CD4-positive, alpha-beta T cell treated with Interleukin-10 for 1 hour (primary cell): ENCODE results near the gene PTPN20.
A peak's percentile ranks its signal among the peaks of the same experiment; 100 is the strongest.
"Not testable (repeated sequence)": the region's sequence is repeated elsewhere in the genome, so short reads cannot be mapped to it uniquely, and the experiment has no call there.

ENCODE experiments used
- DNase-seq: peaks from one replicate; pipeline ENCODE4 v3.0.0-alpha.2; 2020

The PTPN20 gene, protein sequence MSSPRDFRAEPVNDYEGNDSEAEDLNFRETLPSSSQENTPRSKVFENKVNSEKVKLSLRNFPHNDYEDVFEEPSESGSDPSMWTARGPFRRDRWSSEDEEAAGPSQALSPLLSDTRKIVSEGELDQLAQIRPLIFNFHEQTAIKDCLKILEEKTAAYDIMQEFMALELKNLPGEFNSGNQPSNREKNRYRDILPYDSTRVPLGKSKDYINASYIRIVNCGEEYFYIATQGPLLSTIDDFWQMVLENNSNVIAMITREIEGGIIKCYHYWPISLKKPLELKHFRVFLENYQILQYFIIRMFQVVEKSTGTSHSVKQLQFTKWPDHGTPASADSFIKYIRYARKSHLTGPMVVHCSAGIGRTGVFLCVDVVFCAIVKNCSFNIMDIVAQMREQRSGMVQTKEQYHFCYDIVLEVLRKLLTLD

DNA sequence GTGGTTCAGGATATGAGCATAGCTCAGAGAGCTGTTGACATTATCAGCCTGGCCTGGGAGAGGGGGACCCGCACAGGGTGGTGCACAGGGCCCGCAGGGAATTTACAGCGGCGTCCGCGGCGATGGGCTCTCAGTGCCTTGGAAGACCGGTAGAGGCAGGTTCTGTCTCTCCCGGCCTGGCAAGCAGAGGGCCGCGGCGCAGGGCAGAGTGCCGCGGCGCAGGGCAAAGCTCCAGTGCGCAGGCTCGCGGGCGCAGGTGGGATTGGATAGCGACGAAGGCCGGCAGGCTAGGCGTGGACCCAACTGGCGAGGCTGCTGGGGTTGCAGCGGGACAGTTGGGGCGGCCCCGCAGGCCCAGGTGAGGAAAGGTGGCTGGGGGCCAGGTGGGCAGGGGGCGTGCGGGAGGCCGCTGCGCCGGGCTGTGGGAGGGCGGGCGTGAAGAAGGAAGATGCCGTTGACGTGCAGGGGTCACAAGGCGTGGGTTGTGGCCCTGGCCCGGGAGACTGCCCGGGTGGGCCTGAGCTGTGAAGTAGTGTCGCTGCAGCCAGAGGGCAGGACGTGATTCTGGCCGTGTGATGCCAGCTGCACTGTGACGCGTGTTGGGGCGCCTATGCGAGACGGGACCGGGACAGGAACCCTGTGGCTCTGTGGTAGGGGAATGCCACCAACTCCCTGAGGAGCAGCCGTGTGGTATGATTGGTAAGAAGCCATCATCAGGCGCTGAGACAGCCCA, at the start of gene PTPN20:
Gene PTPN20 (plus strand): TSS at position 285 of the 733 bp plus-strand sequence. CDS start 21,072 bp downstream, outside the sequence.
- peak; percentile 26 for DNase-seq

DNA sequence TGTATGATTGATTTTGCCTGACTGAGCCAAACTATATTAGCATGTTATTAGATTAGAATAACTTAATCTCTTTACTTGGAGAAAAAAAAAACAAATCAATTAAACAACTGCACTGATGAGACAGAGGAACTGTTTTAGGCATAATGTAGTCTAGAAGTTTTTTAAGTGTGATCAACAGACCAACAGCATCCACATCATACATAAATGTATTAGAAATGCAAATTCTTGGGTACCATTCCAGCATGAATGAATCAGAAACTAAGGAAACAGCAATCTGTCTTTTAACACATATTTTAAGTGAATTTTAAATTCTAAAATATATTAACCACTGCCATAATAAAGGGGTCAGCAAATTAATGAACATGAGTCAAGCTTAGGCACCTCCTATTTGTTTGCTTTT, 41.5 kb upstream of the PTPN20 start:
- DNase-seq: not testable (repeated sequence)

DNA sequence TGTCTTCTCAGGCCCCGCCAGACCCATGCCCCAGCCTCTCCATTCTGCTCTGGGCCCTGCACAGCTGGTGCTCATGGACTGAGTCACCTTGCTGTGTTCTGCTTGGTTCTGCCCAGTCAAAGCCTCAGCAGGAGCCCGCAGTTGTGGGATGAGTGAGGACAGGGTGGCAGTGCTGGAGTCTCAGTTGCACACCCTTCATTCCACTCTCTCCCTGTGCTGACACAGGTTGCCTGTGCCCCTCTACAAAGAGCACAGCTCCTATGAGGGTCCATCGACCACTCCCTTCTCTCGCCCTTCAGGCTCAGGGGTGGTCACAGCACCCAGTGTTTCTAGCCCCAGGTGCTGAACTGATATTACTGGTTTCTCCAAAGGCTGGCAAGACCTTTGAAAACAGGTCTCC, 39.6 kb upstream of the PTPN20 start:
- not testable (repeated sequence) for DNase-seq

DNA sequence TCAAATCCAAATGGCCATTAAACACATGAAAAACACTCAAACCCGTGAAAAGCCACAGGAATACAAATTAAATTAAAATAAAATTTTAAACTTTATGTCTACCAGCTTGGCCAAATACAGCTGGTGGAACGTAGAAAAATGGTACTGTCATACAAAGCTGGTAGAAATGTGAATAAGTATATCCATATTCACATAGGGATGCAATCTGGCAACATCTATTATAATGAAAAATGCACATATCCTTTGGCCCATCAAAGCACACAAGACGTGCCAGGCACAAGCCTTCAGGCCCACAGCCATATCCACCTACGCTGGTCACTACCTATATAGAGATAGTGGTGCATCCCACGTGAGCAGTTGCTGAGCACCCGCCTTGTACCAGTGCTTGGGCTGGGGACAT, 35.9 kb upstream of the PTPN20 start:
- not testable (repeated sequence) for DNase-seq

DNA sequence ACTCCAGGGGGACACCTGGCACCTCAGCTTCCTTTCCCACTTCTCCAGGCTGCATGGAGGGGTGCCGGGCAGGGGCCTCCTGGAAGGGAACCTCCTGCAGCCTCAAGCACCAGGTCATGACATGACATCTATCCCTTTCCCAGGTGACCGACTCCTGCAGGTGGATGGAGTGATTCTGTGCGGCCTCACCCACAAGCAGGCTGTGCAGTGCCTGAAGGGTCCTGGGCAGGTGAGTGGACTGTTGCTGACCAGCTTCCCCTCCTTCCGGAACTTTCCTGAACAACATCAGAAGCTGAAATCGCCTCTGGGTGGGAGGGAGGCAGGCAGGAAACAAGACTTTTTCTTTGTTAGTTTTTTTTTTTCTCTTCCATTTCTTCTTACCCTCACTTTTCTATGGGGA, 34.5 kb upstream of the PTPN20 start:
- DNase-seq: not testable (repeated sequence)

DNA sequence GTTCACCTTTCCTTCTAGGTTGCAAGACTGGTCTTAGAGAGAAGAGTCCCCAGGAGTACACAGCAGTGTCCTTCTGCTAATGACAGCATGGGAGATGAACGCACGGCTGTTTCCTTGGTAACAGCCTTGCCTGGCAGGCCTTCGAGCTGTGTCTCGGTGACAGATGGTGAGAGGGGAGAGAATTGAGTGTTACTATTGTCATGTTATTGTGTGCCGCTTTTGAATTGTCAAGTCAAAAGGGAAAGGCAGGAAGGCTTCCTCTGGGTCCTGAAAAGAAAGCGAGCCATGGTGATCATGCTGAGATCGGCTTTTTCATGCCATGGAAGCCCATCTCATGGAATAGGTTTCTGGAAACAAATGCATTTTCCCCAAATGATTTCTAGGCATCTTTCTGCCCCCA, 32.5 kb upstream of the PTPN20 start:
- not testable (repeated sequence) for DNase-seq

DNA sequence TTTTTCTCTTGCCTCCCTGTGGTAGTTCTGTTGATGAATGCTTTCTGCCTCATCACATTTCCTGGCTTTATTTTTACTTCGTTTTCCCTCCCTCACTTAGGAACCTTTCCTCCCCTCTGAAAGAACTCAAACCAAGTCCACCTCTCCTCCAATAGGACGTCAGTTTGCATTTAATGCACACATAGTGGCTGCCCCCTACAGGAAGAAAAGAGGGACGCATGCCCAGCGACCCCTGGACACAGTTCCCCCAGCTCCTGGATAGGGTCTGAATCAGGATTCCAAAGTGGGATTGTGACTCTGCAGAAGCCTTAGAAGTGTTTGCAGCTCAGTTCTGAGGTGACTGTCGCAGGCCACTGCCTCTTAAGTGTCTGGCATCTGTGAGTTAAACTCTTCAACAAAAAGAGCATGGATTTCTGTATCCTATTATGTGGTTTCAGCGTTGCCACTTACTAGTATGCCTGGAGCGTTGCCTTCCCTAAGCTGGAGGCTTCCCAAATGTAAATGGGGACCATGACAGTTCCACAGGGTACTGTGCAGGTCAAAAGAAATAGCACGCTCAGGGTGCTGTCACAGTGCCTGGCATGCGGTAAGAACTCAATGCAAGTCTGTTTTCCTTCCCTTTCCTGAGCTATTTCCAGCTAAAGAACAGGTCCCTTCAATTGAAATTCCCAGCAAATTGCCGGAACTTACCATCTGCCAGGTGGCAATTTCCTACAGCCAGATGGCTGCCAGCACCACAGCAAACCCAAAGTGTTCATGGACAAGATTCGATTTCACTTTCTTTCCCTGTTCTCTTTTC, 20.2 kb upstream of the PTPN20 start:
- DNase-seq: not testable (repeated sequence)

DNA sequence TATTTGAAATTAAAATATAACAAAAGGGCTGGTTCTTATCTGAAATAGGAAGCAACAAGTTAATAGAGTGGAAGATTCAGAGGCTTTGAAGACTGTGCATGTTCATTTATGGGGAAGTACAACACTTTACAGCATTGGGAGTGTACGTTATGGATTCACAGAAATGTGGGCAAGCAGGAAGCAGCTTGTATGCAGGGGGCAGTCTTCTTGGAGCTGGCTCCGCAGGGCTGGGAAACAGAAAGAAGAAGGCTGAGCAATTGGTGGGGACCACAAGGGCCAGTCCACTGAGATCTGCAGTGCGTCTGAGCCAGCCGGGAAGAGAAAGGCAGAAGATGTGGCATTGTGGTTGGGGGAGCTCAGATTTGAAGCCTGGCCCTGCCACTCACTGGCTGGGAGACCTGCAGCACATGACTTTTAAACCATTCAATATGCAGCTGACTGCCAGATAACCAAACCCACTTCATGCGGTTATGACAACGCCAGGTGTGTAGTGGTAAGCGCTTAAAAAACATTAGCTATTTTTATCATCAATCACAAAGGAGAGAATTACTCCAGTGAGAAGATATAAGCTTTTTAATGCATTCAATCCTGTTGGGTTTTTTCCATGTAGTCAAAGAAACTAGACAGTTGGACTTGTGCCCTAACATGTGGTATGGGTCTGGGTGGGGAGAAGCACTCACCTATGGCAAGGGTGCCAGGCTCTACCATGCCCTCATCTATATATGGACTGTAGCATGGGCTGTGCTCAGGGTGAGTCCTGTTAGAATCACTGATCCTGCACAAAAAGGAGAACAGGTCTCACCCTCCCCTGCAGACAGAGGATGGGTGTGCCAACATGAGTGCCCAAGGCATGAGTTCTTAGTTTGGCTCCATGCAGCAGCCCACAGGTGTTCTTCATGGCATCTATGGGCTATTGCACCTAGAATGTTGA, 14.2 kb upstream of the PTPN20 start:
- DNase-seq: not testable (repeated sequence)

DNA sequence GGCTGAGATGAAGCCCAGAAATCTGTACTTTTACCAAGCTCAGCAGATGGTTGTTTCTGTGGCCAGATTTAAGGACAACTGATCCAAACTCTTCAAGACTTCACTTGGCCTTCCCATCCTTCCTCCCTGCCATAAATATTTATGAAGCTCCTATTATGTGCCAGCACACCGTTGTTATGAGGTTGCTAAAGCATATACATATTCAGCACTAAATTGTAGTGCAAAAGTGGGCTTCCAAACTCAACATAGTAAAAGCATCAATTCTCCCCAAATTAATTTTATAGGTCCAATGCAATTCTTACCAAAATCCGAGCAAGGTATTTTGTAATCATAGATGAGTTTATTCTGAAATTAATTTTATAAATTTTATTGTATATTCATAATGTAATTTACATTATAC, 10.0 kb upstream of the PTPN20 start:
- not testable (repeated sequence) for DNase-seq

DNA sequence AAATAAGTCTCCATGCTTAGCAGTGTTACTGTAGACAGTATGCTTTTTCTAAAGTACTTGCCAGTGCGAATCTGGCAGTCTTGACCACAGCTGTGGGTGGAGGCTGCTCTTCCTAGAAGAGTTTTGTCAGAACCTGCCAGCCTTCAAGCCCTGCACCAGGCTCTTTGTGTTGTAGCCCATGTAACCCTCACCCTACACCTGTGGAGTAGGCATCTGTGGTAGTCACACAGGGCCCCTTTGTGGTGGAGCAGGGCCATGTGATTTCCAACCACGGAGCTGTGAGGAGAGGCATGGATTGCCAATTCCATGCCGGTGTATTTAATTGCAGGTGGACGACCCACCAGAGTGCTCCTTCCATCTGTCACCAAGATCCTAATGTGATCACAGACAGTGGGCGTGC, 7.4 kb upstream of the PTPN20 start:
- not testable (repeated sequence) for DNase-seq

DNA sequence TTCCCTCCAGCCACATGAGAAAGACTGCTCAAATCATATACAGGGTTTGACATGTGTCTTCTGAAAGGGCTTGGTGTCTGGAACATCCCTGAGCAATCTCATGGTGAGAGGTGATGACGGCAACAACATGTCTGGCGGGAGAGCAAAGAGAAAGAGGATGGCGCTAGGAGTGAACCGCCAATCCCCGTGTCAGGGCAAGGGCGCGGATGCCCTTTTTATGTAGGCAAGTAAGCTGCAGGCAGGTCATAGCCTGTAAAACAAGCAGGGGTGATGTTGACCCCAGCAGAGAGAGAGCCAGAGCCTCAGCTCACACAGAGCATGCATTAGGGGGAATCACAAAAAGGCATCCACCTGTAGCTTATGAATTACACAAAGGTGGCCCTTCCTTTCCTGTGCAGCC, 4.9 kb upstream of the PTPN20 start:
- DNase-seq: not testable (repeated sequence)

DNA sequence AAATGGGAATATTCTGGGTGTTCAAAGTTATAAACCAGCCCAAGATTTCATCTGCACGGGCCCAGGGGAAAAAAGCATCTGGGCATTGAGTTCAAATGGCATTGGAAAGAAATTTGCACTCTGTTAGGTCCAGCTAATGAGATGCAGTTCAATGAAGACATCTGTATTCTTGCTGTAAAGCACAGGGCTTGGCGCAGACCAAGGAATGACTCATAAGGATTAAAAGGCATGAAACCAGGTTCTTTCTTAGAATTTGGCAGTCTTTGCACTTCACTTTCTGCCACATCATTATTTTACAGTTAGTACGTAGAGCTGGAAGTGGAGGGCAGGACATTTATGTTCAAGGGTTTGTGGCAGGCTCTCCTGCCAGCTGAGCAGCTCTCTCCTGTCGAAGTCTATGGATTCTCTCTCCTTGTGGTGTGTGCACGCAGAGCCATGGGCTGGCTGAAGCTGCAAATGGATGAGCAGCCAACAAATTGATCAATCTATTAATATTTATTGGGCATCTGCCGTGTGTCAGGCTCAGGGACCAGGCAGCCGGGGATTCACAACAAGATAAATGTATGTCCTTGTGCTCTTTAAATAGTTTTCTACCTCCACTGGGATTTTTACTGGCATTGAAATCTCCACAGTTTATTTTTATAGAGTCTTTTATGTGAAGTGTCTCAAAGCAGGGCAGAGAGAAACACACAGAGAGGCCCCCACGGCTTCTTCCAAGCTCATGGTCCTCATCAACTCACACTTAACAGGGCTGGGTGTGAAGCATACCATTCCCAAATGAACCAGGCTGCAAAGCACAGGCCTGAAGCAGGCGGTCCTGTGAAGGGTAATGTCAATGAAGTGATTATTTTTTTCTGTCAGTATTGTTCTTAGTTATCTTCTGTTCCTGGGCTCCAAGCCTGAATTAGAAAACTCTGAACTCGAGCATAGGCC, 3.8 kb upstream of the PTPN20 start:
- DNase-seq: not testable (repeated sequence)

DNA sequence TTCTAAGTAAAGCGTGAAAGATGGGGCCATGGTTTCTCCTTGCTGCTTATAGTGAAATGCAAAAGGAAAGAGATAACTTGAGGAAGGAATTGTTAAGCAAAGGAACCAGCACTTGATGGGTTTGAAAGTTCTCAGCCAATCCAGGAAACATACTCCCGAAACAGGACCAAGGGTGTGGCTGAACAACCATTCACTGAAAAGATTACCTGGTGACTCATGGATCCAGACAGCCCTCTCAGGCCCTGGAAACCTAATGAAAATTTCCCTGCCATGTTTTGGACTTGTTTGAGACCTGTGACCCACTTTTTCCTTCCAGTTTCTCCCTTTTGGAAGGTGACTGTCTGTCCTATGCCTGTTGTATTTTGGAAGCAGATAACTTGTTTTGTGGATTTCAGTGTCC, 11.3 kb downstream of the PTPN20 start:
- DNase-seq: not testable (repeated sequence)

DNA sequence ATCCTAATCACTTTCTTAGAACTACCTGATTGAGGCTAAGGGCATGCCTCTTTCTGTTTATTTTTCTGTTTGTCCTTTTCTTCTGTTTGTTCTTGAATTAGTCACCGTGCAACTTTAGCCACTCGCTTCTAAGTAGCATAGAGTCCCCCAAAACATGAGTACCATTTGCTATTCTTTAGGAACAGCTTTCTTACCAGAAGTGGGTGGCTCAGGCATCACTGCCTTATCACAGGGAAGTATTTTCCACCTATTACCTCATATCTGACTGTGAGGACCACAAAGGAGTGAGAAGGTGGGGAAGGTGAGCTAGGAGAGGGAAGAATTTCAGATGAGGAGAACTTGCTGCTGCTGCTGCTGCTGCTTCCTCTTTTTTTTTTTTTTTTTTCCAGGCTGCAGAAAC, 13.9 kb downstream of the PTPN20 start:
- not testable (repeated sequence) for DNase-seq

DNA sequence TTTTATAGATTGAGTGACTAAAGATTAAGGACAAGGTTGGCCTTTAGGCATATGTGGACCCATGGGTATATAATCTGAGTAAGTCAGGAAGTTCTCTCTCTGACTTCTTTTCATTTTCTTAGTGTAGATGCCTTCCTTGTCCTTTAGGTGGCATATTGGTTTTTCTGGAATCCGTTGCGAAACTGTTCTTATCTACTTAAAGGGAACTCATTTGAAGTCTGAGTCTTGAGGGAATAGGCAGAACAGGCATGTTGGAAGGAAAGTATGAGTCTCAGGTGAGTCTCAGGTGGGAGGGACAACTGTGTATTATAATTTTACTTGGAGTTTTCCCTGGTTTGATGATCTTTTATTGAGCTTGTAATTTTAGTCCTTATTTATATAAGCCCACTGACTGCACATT, 14.6 kb downstream of the PTPN20 start:
- DNase-seq: not testable (repeated sequence)

DNA sequence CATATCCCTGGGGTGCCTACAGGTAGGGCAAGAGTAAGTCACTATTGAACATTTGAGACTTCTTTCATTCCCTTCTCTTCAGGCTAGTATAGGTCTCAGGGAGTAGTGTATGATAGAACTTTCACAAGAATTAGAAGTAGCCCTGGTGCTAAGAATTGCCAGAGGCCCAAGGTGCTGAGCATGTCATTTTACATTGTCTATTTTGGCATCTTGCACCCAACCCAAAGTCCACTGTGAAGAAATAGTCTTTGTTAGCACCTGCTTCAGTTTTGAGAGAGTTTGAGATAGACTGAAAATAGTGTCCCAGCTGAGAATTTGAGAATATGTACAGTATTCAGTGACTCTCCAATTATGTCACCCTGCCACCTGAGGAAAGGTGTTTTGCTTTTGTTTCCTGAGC, 17.6 kb downstream of the PTPN20 start:
- not testable (repeated sequence) for DNase-seq

DNA sequence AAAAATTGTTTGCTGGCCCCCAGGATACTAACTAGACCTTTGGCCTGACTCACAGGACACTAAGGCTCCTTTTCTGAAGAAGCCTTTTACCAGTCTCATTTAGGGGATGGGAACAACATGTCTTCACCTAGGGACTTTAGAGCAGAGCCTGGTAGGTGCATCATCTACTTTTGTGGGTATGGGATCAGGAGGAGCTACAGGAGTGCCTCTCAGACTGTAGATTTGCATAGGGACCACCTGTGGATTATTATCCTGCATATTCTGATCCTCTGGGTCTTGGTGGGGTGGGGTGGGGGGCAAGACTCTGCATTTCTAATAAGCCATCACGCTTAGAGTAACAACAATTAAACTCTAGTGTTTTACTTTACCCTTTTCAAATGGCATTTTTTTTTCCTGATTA, 21.2 kb downstream of the PTPN20 start:
- DNase-seq: not testable (repeated sequence)

DNA sequence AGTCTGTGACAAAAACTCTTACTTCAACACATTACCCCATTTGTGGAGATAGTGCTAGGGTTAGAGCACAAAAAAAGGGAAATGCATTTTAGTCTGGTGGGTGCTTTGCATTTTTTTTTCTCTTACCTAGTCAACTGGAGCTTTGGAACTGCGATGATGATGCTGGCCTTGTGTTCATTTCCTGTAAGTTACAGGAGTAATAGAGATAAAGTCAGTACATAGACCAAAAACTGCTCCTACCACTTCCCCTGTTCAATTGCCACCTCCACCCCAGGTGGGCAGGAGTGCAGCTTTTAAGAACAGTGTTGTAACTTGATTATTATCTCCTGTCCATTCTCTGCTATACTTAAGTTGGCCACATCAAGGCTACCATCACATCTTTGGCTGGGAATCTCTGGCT, 29.9 kb downstream of the PTPN20 start:
- not testable (repeated sequence) for DNase-seq

DNA sequence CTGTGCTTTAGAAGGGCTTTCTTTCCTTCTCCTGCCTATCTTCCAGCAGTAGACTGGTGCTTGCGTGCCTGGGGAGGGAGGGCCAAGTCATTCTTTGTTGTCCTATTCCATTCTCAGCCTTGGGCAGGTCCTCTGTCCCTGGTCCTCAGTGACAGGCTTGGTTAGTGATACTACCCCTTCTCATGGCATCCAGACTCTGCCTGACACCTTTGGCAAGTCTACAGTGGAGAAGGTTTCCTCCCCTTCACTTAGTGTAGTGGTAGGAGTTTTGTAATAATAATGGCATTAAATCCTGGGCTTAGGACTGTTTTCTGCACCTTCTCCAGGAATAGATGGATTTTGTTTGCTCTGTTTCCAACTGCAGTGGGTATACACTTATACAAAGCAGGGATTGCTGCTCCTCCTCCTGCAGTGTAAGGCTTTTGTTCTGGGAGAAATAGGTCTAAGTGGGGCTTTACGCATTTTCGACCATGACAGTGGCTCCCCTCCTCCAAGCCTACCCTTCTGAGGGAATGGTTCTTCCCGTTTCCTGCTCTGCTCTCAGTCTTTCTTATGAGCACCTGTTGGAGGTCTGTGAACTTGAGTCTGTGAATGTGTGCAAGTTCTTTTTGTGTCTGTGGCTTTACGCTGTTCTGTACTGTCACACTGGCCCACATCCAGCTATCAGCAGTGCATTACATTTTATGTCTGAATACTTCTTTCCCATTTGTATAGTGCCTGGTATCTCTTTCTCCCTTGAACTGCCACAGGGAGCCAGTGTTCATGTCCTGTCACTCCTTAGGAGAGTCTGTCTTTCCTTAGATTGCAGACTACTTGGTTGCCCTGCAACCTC, 37.7 kb downstream of the PTPN20 start:
- DNase-seq: not testable (repeated sequence)

DNA sequence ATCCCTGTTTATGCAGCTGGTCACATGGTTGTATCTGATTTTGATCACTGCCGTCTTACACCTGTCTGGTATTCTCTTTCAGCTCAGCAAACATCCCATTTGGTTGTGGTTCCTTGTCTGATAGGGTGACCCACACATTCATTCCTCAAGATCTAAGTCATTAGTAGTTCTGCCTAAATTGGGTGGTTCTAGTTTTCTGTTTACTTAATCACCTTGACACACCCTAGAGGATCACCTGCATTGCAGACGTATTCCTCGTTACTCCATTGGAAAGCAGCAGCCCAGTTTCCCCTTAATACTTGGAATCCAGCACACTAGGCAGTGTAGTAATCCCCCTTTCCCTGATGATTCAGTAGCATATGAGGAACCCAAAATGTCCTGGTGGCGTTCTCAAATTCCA, 41.3 kb downstream of the PTPN20 start:
- not testable (repeated sequence) for DNase-seq
